22Rv1 (cell line): Measurements from ENCODE around the gene DNAJC13.

ENCODE experiments used
- ZFX ChIP-seq: fragments of 450-650 bp; IDR thresholded peaks from 2 replicates; pipeline ENCODE4 v1.6.1; 2017; ENCODE audit warnings: antibody characterized with exemption, borderline replicate concordance
- TF ChIP-seq, protein P1 (sequence below): fragments of 450-650 bp; IDR thresholded peaks from 2 replicates; pipeline ENCODE4 v1.5.1; 2017; ENCODE audit warnings: mild to moderate bottlenecking

DNA sequence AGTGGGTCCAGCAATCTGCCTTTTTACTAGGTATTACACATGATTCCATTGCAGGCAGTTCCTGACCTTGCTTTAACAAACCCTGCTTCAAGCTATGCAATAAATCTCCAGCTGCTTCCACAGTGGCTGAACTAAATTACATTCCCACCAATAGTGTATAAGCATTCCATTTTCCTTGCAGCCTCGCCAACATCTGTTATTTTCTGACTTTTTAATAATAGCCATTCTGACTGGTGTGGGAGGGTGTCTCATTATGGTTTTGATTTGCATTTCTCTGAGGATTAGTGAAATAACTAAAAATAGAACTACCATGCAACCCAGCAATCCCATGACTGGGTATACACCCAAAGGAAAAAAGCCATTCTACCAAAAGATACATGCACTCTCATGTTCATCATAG, 36.4 kb upstream of the DNAJC13 start:
- TF ChIP-seq, protein P1, sequence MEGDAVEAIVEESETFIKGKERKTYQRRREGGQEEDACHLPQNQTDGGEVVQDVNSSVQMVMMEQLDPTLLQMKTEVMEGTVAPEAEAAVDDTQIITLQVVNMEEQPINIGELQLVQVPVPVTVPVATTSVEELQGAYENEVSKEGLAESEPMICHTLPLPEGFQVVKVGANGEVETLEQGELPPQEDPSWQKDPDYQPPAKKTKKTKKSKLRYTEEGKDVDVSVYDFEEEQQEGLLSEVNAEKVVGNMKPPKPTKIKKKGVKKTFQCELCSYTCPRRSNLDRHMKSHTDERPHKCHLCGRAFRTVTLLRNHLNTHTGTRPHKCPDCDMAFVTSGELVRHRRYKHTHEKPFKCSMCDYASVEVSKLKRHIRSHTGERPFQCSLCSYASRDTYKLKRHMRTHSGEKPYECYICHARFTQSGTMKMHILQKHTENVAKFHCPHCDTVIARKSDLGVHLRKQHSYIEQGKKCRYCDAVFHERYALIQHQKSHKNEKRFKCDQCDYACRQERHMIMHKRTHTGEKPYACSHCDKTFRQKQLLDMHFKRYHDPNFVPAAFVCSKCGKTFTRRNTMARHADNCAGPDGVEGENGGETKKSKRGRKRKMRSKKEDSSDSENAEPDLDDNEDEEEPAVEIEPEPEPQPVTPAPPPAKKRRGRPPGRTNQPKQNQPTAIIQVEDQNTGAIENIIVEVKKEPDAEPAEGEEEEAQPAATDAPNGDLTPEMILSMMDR, result no peak
- TF ChIP-seq ZFX, result no peak
